Subcutaneous adipose tissue (tissue), 4 donors: ENCODE measurements around the gene PRR33. TPM values are rescaled to one million over a fixed set of nuclear protein-coding genes. Genes with fewer than 3 reads are reported as not detected.

Source experiments
- CTCF ChIP-seq: fragments of 450-650 bp; IDR thresholded peaks from one replicate; pipeline ENCODE4 v1.5.1; 2016; ENCODE audit warnings: low read depth, mild to moderate bottlenecking, control low read depth, antibody characterized with exemption, moderate library complexity
- total RNA-seq, 4 donors: library from RNA; depleted of rRNA; stranded (reverse); fragments of >200 nt; gene quantifications; one replicate each; pipeline ENCODE4 v1.1.0, GENCODE V29; 2016

Gene PRR33
- total RNA-seq, 4 donors from 2014 or later, result not detected

GRCh38 chr11:1916986-1917522, 25.4 kb upstream of the PRR33 start:
- no peak for TF ChIP-seq CTCF

GRCh38 chr11:1916132-1916985, 24.7 kb upstream of the PRR33 start:
- no peak for TF ChIP-seq CTCF

- TF ChIP-seq CTCF, result no peak
These were observed 24.1 kb upstream of the PRR33 start for GRCh38 chr11:1915795-1916131.

- TF ChIP-seq CTCF, result no peak
These were observed 21.8 kb upstream of the PRR33 start for GRCh38 chr11:1913271-1914060.

GRCh38 chr11:1912289-1912878, 20.7 kb upstream of the PRR33 start:
- no peak for TF ChIP-seq CTCF

- no peak for TF ChIP-seq CTCF
These were observed 17.8 kb upstream of the PRR33 start for GRCh38 chr11:1909524-1909923.

- TF ChIP-seq CTCF, result no peak
These were observed 16.9 kb upstream of the PRR33 start for GRCh38 chr11:1908618-1909017.
